PFSK-1 (cell line): ENCODE data around the gene TRDN.

Source experiments
- FOXP2 ChIP-seq: optimal IDR thresholded peaks from 2 replicates; pipeline ENCODE3; 2011; ENCODE audit warnings: borderline replicate concordance, control low read depth, inconsistent platforms; ENCODE audit not compliant: insufficient read depth; ENCODE audit errors: extremely low read length, extremely low read depth
- POLR2AphosphoS5 ChIP-seq: IDR thresholded peaks from 2 replicates; pipeline ENCODE4 v1.6.1; 2012; ENCODE audit warnings: low read depth, mild to moderate bottlenecking, control low read depth, low read length, moderate library complexity
- REST ChIP-seq, 2 experiments: IDR thresholded peaks; 2 replicates each; pipeline versions ENCODE4 v1.6.1 to v1.8.0; 2011 to 2012; ENCODE audit warnings: low read depth in 2 of 2, low read length in 2 of 2, control low read depth in 1 of 2, inconsistent platforms in 1 of 2, mild to moderate bottlenecking in 1 of 2, moderate library complexity in 1 of 2; ENCODE audit not compliant: insufficient read depth in 1 of 2
- SIN3A ChIP-seq: IDR thresholded peaks from 2 replicates; pipeline ENCODE4 v1.6.1; 2012; ENCODE audit warnings: mild to moderate bottlenecking, low read length, moderate library complexity, borderline replicate concordance; ENCODE audit not compliant: insufficient read depth
- TAF1 ChIP-seq: IDR thresholded peaks from 2 replicates; pipeline ENCODE4 v1.6.1; 2012; ENCODE audit warnings: low read length, control low read depth, borderline replicate concordance; ENCODE audit not compliant: insufficient read depth

- TF ChIP-seq FOXP2, result no peak
- TF ChIP-seq SIN3A, result no peak
- no peak for TF ChIP-seq POLR2AphosphoS5
- TF ChIP-seq REST (IDR thresholded peaks at IDR 0.05; ENCODE audit: insufficient read depth in 1 of 2, low read depth in 2 of 2, low read length in 2 of 2), result no peak
- no peak for TF ChIP-seq TAF1
These were observed 11.1 kb downstream of the TRDN start for GRCh38 chr6:123625696-123626095.
